ENCODE data around the gene SRSF4.
"Not testable (repeated sequence)": the region's sequence is repeated elsewhere in the genome, so short reads cannot be mapped to it uniquely, and the experiment has no call there.

SRSF4 gene

GRCh38 chr1:29162476-29163138, 19.1 kb downstream of the SRSF4 start:
- DNase-seq = no peak

GRCh38 chr1:29162025-29162424, 19.7 kb downstream of the SRSF4 start:
- peak; percentile 16 for DNase-seq

- no peak for DNase-seq
Observed at GRCh38 chr1:29159773-29160172, 21.9 kb downstream of the SRSF4 start.

- DNase-seq = no peak
Observed at GRCh38 chr1:29157269-29157601, 24.5 kb downstream of the SRSF4 start.

GRCh38 chr1:29156543-29157268, 25.0 kb downstream of the SRSF4 start:
- DNase-seq = no peak

- DNase-seq = no peak
Observed at GRCh38 chr1:29152046-29152805, 29.5 kb downstream of the SRSF4 start.

GRCh38 chr1:29150346-29150745, 31.4 kb downstream of the SRSF4 start:
- DNase-seq = not testable (repeated sequence)

GRCh38 chr1:29148656-29149491, 32.8 kb downstream of the SRSF4 start:
- no peak for DNase-seq

GRCh38 chr1:29145739-29146437, 35.8 kb downstream of the SRSF4 start:
- no peak for DNase-seq

- no peak for DNase-seq
Observed at GRCh38 chr1:29144178-29144577, 37.5 kb downstream of the SRSF4 start.

GRCh38 chr1:29142714-29143113, 39.0 kb downstream of the SRSF4 start:
- no peak for DNase-seq

GRCh38 chr1:29136391-29136915, 45.2 kb downstream of the SRSF4 start:
- DNase-seq = no peak

GRCh38 chr1:29134695-29135028, 47.0 kb downstream of the SRSF4 start:
- DNase-seq = no peak

- no peak for DNase-seq
Observed at GRCh38 chr1:29133861-29134694, 47.6 kb downstream of the SRSF4 start.

GRCh38 chr1:29131056-29131455, 50.6 kb downstream of the SRSF4 start:
- DNase-seq = not testable (repeated sequence)

- DNase-seq = no peak
Observed at GRCh38 chr1:29129916-29130315, 51.8 kb downstream of the SRSF4 start.

GRCh38 chr1:29128739-29129138, 53.0 kb downstream of the SRSF4 start:
- no peak for DNase-seq

- no peak for DNase-seq
Observed at GRCh38 chr1:29126198-29126597, 55.5 kb downstream of the SRSF4 start.

- no peak for DNase-seq
Observed at GRCh38 chr1:29125788-29126187, 55.9 kb downstream of the SRSF4 start.

GRCh38 chr1:29125237-29125641, 56.5 kb downstream of the SRSF4 start:
- DNase-seq = no peak
